ENCODE results near the gene DNAH17.

DNA sequence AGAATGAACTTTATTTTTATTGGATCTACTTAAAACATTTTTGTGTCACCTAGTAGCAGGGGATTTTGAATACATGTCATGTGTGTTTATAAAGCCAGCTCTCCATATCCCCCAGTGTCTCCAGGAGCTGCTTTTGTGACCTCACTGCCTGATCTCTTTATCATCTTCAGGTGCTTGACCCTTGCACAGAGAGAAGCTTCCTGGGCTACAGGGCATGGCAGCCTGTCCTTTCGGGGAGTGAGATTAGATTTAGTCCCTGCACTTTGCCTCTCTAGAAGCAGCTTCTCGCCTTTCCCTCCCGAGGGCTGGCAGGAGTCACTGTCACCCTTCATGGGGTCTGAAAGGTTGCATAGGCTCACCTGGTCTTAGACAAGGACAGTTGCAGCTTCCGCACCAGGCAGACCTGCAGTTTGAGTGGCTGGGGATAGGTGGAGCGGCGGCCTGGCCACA lies 156.1 kb downstream of the DNAH17 start:
- TF ChIP-seq, protein P1, sequence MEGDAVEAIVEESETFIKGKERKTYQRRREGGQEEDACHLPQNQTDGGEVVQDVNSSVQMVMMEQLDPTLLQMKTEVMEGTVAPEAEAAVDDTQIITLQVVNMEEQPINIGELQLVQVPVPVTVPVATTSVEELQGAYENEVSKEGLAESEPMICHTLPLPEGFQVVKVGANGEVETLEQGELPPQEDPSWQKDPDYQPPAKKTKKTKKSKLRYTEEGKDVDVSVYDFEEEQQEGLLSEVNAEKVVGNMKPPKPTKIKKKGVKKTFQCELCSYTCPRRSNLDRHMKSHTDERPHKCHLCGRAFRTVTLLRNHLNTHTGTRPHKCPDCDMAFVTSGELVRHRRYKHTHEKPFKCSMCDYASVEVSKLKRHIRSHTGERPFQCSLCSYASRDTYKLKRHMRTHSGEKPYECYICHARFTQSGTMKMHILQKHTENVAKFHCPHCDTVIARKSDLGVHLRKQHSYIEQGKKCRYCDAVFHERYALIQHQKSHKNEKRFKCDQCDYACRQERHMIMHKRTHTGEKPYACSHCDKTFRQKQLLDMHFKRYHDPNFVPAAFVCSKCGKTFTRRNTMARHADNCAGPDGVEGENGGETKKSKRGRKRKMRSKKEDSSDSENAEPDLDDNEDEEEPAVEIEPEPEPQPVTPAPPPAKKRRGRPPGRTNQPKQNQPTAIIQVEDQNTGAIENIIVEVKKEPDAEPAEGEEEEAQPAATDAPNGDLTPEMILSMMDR (IDR thresholded peaks at IDR 0.05): no peak
- no peak for TF ChIP-seq POLR2A (IDR thresholded peaks at IDR 0.05)
- no peak for TF ChIP-seq POLR2AphosphoS5 (IDR thresholded peaks at IDR 0.05)
- no peak for TF ChIP-seq EP300 (IDR thresholded peaks at IDR 0.05; ENCODE audit: low read depth)

Measured in transverse colon (tissue), 4 donors.